ENCODE results near the gene SNX25. TPM values are rescaled to one million over a fixed set of nuclear protein-coding genes. Genes with fewer than 3 reads are reported as not detected.

The SNX25 gene
- total RNA-seq, 1 donor from 2014 or later, result 10.9 TPM

GRCh38 chr4:185290656-185291055 is 81.3 kb downstream of the SNX25 start:
- Mint-ChIP-seq H3K27ac (no peak overlapping the region), H3K36me3 (peaks cover 15% of the 10 kb centered on the region), H3K9me3 (peaks cover 6% of the 10 kb centered on the region), H3K4me3 (no peak overlapping the region), H3K27me3 (ENCODE audit: low read depth) (no peaks in the 10 kb centered on the region), H3K4me1 (peaks cover 5% of the 10 kb centered on the region)
- TF ChIP-seq CTCF (IDR thresholded peaks at IDR 0.05; ENCODE audit: unreplicated experiment), result no peak
- DNase-seq (ENCODE audit: low spot score in 2 of 2, unreplicated experiment in 2 of 2), result no peak

- H3K27ac Mint-ChIP-seq, result no peak overlapping the region
- no peak for TF ChIP-seq CTCF (IDR thresholded peaks at IDR 0.05; ENCODE audit: unreplicated experiment)
- no peaks in the 10 kb centered on the region for H3K4me1 Mint-ChIP-seq
- no peak overlapping the region for H3K4me3 Mint-ChIP-seq
- DNase-seq (ENCODE audit: low spot score in 2 of 2, unreplicated experiment in 2 of 2), result no peak
- no peaks in the 10 kb centered on the region for H3K27me3 Mint-ChIP-seq (ENCODE audit: low read depth)
- H3K9me3 Mint-ChIP-seq, result peaks cover 6% of the 10 kb centered on the region
- peaks cover 15% of the 10 kb centered on the region for H3K36me3 Mint-ChIP-seq
These were observed 83.8 kb downstream of the SNX25 start for GRCh38 chr4:185293202-185293601.

- Mint-ChIP-seq H3K27ac (no peak overlapping the region), H3K27me3 (ENCODE audit: low read depth) (no peaks in the 10 kb centered on the region)
- no peak for TF ChIP-seq CTCF (IDR thresholded peaks at IDR 0.05; ENCODE audit: unreplicated experiment)
These were observed 87.5 kb downstream of the SNX25 start for GRCh38 chr4:185296665-185297460.

GRCh38 chr4:185298728-185299430 is 89.5 kb downstream of the SNX25 start:
- no peaks in the 10 kb centered on the region for H3K4me1 Mint-ChIP-seq

More at GRCh38 chr4:185296665-185297460, 87.5 kb downstream of the SNX25 start:
- H3K36me3 Mint-ChIP-seq, result peaks cover 15% of the 10 kb centered on the region
- no peak overlapping the region for H3K4me3 Mint-ChIP-seq
- no peak for DNase-seq (ENCODE audit: low spot score in 2 of 2, unreplicated experiment in 2 of 2)
- H3K4me1 Mint-ChIP-seq, result no peaks in the 10 kb centered on the region
- H3K9me3 Mint-ChIP-seq, result peaks cover 6% of the 10 kb centered on the region

GRCh38 chr4:185304541-185304940 is 95.1 kb downstream of the SNX25 start:
- Mint-ChIP-seq H3K9me3 (no peaks in the 10 kb centered on the region), H3K4me1 (no peaks in the 10 kb centered on the region), H3K27ac (no peak overlapping the region), H3K4me3 (no peak overlapping the region), H3K27me3 (ENCODE audit: low read depth) (no peaks in the 10 kb centered on the region), H3K36me3 (no peaks in the 10 kb centered on the region)
- no peak for DNase-seq (ENCODE audit: low spot score in 2 of 2, unreplicated experiment in 2 of 2)
- TF ChIP-seq CTCF (IDR thresholded peaks at IDR 0.05; ENCODE audit: unreplicated experiment), result no peak

More at GRCh38 chr4:185298728-185299430, 89.5 kb downstream of the SNX25 start:
- no peaks in the 10 kb centered on the region for H3K9me3 Mint-ChIP-seq
- no peaks in the 10 kb centered on the region for H3K27me3 Mint-ChIP-seq (ENCODE audit: low read depth)
- no peak for TF ChIP-seq CTCF (IDR thresholded peaks at IDR 0.05; ENCODE audit: unreplicated experiment)
- no peak overlapping the region for H3K27ac Mint-ChIP-seq
- peaks cover 2% of the 10 kb centered on the region for H3K36me3 Mint-ChIP-seq
- H3K4me3 Mint-ChIP-seq, result no peak overlapping the region
- DNase-seq (ENCODE audit: low spot score in 2 of 2, unreplicated experiment in 2 of 2), result no peak

Data from mesothelial cell of epicardium (in vitro differentiated cells).